BLaER1 (cell line): Measurements from ENCODE around the gene STAP1.

Source experiments
- H3K27ac ChIP-seq: shearing (Covaris generic); formaldehyde crosslinking; 2 replicates; pipeline ENCODE4 v1.8.1; 2022
- H3K27me3 ChIP-seq: shearing (Covaris generic); formaldehyde crosslinking; 2 replicates; pipeline ENCODE4 v1.8.1; 2022
- H3K36me3 ChIP-seq: shearing (Covaris generic); formaldehyde crosslinking; 2 replicates; pipeline ENCODE4 v1.8.1; 2022
- H3K4me1 ChIP-seq: shearing (Covaris generic); formaldehyde crosslinking; 2 replicates; pipeline ENCODE4 v1.8.1; 2022
- H3K4me2 ChIP-seq: shearing (Covaris generic); formaldehyde crosslinking; 2 replicates; pipeline ENCODE4 v1.8.1; 2022
- H3K4me3 ChIP-seq: shearing (Covaris generic); formaldehyde crosslinking; 2 replicates; pipeline ENCODE4 v1.8.1; 2022
- H3K9ac ChIP-seq: shearing (Covaris generic); formaldehyde crosslinking; 2 replicates; pipeline ENCODE4 v1.8.1; 2022
- H3K9me3 ChIP-seq: shearing (Covaris generic); formaldehyde crosslinking; 2 replicates; pipeline ENCODE4 v1.8.1; 2022
- H4K20me1 ChIP-seq: shearing (Covaris generic); formaldehyde crosslinking; 2 replicates; pipeline ENCODE4 v1.8.1; 2022
- Cebpa-rat ChIP-seq: shearing (Covaris generic); IDR thresholded peaks from 2 replicates; pipeline ENCODE4 v1.8.1; 2022

STAP1 gene

GRCh38 chr4:67576059-67576466, 17.5 kb downstream of the STAP1 start:
- no peaks in the 10 kb centered on the region for H3K9me3 ChIP-seq
- H3K27ac ChIP-seq: no peak overlapping the region
- H3K27me3 ChIP-seq: no peaks in the 10 kb centered on the region
- no peak overlapping the region for H3K9ac ChIP-seq
- peak overlapping the region; percentile 44 for H3K4me2 ChIP-seq
- TF ChIP-seq Cebpa-rat: no peak
- no peaks in the 10 kb centered on the region for H4K20me1 ChIP-seq
- peaks cover 53% of the 10 kb centered on the region for H3K4me1 ChIP-seq
- H3K4me3 ChIP-seq: no peak overlapping the region
- H3K36me3 ChIP-seq: no peaks in the 10 kb centered on the region

GRCh38 chr4:67576538-67576937, 18.0 kb downstream of the STAP1 start:
- Histone ChIP-seq H4K20me1 (no peaks in the 10 kb centered on the region), H3K36me3 (no peaks in the 10 kb centered on the region), H3K27ac (no peak overlapping the region), H3K9me3 (no peaks in the 10 kb centered on the region), H3K27me3 (no peaks in the 10 kb centered on the region), H3K4me3 (no peak overlapping the region), H3K4me1 (peaks cover 57% of the 10 kb centered on the region), H3K4me2 (peak overlapping the region; percentile 44), H3K9ac (no peak overlapping the region)
- no peak for TF ChIP-seq Cebpa-rat

- no peaks in the 10 kb centered on the region for H4K20me1 ChIP-seq
- no peaks in the 10 kb centered on the region for H3K27me3 ChIP-seq
- H3K4me3 ChIP-seq: no peak overlapping the region
- no peak for TF ChIP-seq Cebpa-rat
- 0 out of 2 replicates have a peak overlapping the region, but pooled peaks have one; percentile 34 for H3K27ac ChIP-seq
- no peaks in the 10 kb centered on the region for H3K9me3 ChIP-seq
- H3K36me3 ChIP-seq: no peaks in the 10 kb centered on the region
- H3K9ac ChIP-seq: no peak overlapping the region
- H3K4me1 ChIP-seq: peaks cover 44% of the 10 kb centered on the region
- H3K4me2 ChIP-seq: peak overlapping the region; percentile 82
These were observed 22.1 kb downstream of the STAP1 start for GRCh38 chr4:67580577-67580976.

- no peak for TF ChIP-seq Cebpa-rat
- H3K9ac ChIP-seq: no peak overlapping the region
- peak overlapping the region; percentile 34; the same call in 1 of the 2 replicates for H3K27ac ChIP-seq
- H3K4me2 ChIP-seq: peak overlapping the region; percentile 82
- H3K9me3 ChIP-seq: no peaks in the 10 kb centered on the region
- H3K36me3 ChIP-seq: no peaks in the 10 kb centered on the region
- no peaks in the 10 kb centered on the region for H3K27me3 ChIP-seq
- no peak overlapping the region; the same call in 1 of the 2 replicates for H3K4me3 ChIP-seq
- H3K4me1 ChIP-seq: peaks cover 36% of the 10 kb centered on the region
- H4K20me1 ChIP-seq: no peaks in the 10 kb centered on the region
These were observed 22.8 kb downstream of the STAP1 start for GRCh38 chr4:67581208-67581857.

DNA sequence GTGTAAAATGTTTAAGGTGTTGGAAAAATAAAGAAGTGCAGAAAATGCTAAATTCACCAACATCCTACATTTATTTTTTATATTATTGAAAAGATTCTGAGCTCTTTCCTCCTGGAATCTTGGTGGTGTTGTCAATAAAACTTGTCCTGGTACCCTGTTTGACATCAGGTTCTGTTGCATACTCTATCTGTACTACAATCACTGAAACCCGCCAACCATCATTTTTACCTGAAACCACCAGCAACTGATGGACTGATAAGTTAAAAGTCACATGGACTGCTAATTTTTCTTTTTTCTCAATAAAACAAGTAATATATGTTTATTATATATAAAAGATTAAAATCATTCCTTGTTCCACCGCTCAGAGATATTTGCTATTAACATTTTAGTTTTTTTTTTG, 23.4 kb downstream of the STAP1 start:
- Histone ChIP-seq H4K20me1 (no peaks in the 10 kb centered on the region), H3K4me2 (peak overlapping the region; percentile 82), H3K36me3 (no peaks in the 10 kb centered on the region), H3K27me3 (no peaks in the 10 kb centered on the region), H3K9me3 (no peaks in the 10 kb centered on the region), H3K9ac (no peak overlapping the region), H3K4me3 (no peak overlapping the region), H3K4me1 (peaks cover 31% of the 10 kb centered on the region), H3K27ac (no peak overlapping the region)
- TF ChIP-seq Cebpa-rat: no peak

DNA sequence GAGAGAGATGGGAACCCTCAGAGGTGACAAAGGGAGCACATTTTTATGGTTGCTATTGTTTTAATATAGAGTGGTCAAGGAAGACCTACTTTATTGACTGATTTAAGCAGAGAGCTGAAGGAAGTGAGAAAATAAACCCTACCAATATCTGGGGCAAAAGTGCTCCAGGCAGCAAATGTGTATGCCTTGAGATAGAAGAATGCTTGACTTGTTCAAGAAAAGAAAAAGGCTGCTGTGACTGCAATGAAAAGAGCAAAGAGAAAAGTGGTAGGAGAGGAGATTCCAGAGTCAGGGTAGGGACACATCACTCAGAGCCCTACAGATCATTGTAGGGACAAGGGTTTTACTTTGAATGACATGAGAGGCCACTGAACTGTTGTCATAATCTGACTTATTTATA, 26.0 kb downstream of the STAP1 start:
- Histone ChIP-seq H3K4me2 (no peak overlapping the region), H3K27me3 (no peaks in the 10 kb centered on the region), H3K9ac (no peak overlapping the region), H4K20me1 (no peaks in the 10 kb centered on the region), H3K27ac (no peak overlapping the region), H3K4me3 (no peak overlapping the region), H3K4me1 (peaks cover 22% of the 10 kb centered on the region), H3K9me3 (no peaks in the 10 kb centered on the region), H3K36me3 (no peaks in the 10 kb centered on the region)
- TF ChIP-seq Cebpa-rat: no peak

DNA sequence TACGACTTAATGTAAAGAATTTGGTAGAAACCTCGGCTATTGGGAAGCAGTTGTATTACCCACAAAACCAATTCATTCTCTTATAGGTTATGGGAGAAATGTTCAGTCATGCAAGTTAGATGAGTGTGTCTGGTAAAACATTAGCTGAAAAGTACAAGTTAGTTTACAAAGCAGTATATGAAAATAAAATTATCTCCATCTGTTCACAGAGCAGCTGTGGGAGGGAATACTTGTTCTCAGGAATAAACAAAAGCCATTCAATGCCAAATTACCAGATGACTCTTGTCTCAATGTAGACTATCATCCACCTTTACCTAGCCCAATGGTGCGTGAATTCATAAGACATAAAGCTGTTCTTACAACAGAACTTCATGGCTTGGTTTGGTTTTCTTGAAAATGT, 28.6 kb downstream of the STAP1 start:
- no peaks in the 10 kb centered on the region for H3K9me3 ChIP-seq

DNA sequence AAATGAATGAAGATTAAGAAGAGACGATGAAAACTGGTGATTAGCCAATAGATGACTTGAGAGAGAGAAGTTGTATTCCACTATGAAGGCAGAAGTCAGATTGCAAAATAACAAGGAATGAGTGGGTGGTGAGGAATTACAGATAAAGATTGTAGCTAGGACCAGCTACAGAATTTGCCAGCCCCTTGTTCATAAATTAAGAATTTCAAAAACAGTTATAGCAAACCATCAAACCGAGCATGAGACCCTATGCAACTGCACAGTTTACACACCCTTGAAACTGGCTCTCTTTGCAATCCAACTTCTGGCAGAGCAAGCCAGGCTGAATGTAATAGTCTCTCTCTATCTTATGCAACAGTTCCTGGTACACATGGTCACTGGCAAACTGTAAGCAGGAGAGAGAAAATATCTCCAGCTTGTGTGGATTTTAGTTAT, 35.2 kb downstream of the STAP1 start:
- Histone ChIP-seq H3K9ac (no peak overlapping the region), H3K27ac (no peak overlapping the region), H4K20me1 (no peaks in the 10 kb centered on the region), H3K9me3 (no peaks in the 10 kb centered on the region), H3K4me1 (no peaks in the 10 kb centered on the region), H3K4me2 (no peak overlapping the region), H3K36me3 (no peaks in the 10 kb centered on the region), H3K4me3 (no peak overlapping the region), H3K27me3 (no peaks in the 10 kb centered on the region)
- no peak for TF ChIP-seq Cebpa-rat

More for the DNA sequence above, 28.6 kb downstream of the STAP1 start:
- Histone ChIP-seq H3K9ac (no peak overlapping the region), H3K4me1 (peaks cover 4% of the 10 kb centered on the region), H3K4me3 (no peak overlapping the region), H4K20me1 (no peaks in the 10 kb centered on the region), H3K36me3 (no peaks in the 10 kb centered on the region), H3K27me3 (no peaks in the 10 kb centered on the region), H3K27ac (no peak overlapping the region), H3K4me2 (no peak overlapping the region)
- TF ChIP-seq Cebpa-rat: no peak

DNA sequence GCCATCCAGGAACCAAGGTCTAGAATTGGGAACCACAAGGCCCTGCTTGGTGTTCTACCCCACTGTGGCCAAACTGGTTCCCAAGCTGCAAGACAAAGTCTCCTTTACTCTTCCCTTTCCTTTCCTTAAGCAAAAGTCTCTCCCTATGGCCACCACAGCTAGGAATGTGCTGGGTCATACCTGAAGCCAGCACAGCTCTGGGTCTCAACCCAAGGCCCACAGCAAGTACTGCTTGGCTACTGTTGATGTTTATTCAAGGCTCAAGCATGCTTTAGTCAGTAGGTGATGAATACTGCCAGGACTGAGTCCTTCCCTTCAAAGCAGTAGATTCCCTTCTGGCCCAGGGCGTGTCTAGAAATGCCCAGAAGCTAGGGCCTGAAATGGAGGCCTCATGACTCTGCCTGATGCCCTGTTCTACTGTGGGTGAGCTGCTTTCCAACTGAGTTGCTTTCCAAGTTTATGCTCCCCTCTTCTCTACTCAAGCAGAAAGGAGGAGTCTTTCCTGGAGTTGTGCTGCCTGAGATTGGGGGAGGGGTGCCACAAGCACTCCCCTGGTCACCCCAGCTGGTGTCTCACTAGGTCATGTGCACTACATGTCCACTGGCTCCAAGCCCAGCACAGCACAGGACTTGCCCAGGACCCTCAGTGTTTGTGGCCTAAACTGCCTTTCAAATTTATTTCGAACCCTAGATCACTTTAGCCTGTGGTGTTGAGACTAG, 44.9 kb downstream of the STAP1 start:
- no peaks in the 10 kb centered on the region for H3K4me1 ChIP-seq
- H4K20me1 ChIP-seq: no peaks in the 10 kb centered on the region
- H3K4me2 ChIP-seq: no peak overlapping the region
- no peaks in the 10 kb centered on the region for H3K27me3 ChIP-seq
- no peaks in the 10 kb centered on the region for H3K36me3 ChIP-seq
- no peak for TF ChIP-seq Cebpa-rat
- H3K27ac ChIP-seq: no peak overlapping the region
- no peak overlapping the region for H3K9ac ChIP-seq
- H3K4me3 ChIP-seq: no peak overlapping the region
- peaks cover 19% of the 10 kb centered on the region; the same call in 1 of the 2 replicates for H3K9me3 ChIP-seq

GRCh38 chr4:67604029-67604381, 45.5 kb downstream of the STAP1 start:
- no peak for TF ChIP-seq Cebpa-rat
- no peaks in the 10 kb centered on the region for H4K20me1 ChIP-seq
- H3K36me3 ChIP-seq: no peaks in the 10 kb centered on the region
- H3K27me3 ChIP-seq: no peaks in the 10 kb centered on the region
- H3K9ac ChIP-seq: no peak overlapping the region
- no peak overlapping the region for H3K27ac ChIP-seq
- H3K4me2 ChIP-seq: no peak overlapping the region
- H3K4me1 ChIP-seq: no peaks in the 10 kb centered on the region
- peaks cover 19% of the 10 kb centered on the region; the same call in 1 of the 2 replicates for H3K9me3 ChIP-seq
- no peak overlapping the region for H3K4me3 ChIP-seq
